Keratinocyte (primary cell): ENCODE measurements around the gene IRF7. TPM values are rescaled to one million over a fixed set of nuclear protein-coding genes. Genes with fewer than 3 reads are reported as not detected.

ENCODE experiments used
- DNase-seq: peaks from one replicate; pipeline ENCODE4 v3.0.0-alpha.2; 2011; ENCODE audit warnings: low read depth, missing footprints, low spot score
- FAIRE-seq: peaks from 2 replicates; lab custom pipeline; 2011; peaks lifted over from hg19 to GRCh38; lab: Jason Lieb, UNC
- H2AFZ ChIP-seq: 2 replicates; pipeline ENCODE4 v1.6.0; 2012; ENCODE audit warnings: low read length, control low read depth, inconsistent platforms; ENCODE audit not compliant: control insufficient read depth
- H3K27ac ChIP-seq: 2 replicates; pipeline ENCODE4 v1.5.1; 2011; ENCODE audit warnings: low read length; ENCODE audit not compliant: control insufficient read depth, insufficient read depth
- H3K27me3 ChIP-seq: 3 replicates; pipeline ENCODE4 v1.6.0; 2011; ENCODE audit warnings: low read length; ENCODE audit not compliant: control insufficient read depth, insufficient read depth; ENCODE audit errors: extremely low read depth
- H3K36me3 ChIP-seq, 2 experiments: 2 replicates in 1 of 2; 3 replicates in 1 of 2; pipeline ENCODE4 v1.5.1; 2011; ENCODE audit warnings: low read length in 2 of 2, mild to moderate bottlenecking in 1 of 2; ENCODE audit not compliant: control insufficient read depth in 2 of 2, insufficient read depth in 2 of 2; ENCODE audit errors: extremely low read depth in 1 of 2
- H3K4me1 ChIP-seq: 3 replicates; pipeline ENCODE4 v1.5.1; 2011; ENCODE audit warnings: low read length; ENCODE audit not compliant: control insufficient read depth, insufficient read depth; ENCODE audit errors: extremely low read depth
- H3K4me2 ChIP-seq: 3 replicates; pipeline ENCODE4 v1.6.0; 2011; ENCODE audit warnings: low read depth, low read length; ENCODE audit not compliant: control insufficient read depth, insufficient read depth; ENCODE audit errors: extremely low read depth
- H3K4me3 ChIP-seq, 3 experiments: fragments of 200-600 bp in 1 of 3; sonication (generic) in 1 of 3; 2 replicates in 2 of 3; 3 replicates in 1 of 3; pipeline ENCODE4 v1.5.1; 2011 to 2016; ENCODE audit warnings: low read length in 3 of 3, mild to moderate bottlenecking in 3 of 3, control low read depth in 2 of 3, inconsistent platforms in 1 of 3, low read depth in 1 of 3, mixed read lengths in 1 of 3, mixed run types in 1 of 3, moderate library complexity in 1 of 3; ENCODE audit not compliant: control insufficient read depth in 2 of 3, insufficient read depth in 2 of 3; ENCODE audit errors: extremely low read depth in 1 of 3
- H3K79me2 ChIP-seq: 2 replicates; pipeline ENCODE4 v1.6.0; 2012; ENCODE audit warnings: low read length; ENCODE audit not compliant: control insufficient read depth, insufficient read depth
- H3K9ac ChIP-seq: 3 replicates; pipeline ENCODE4 v1.6.0; 2011; ENCODE audit warnings: low read length; ENCODE audit not compliant: control insufficient read depth, insufficient read depth; ENCODE audit errors: extremely low read depth
- H3K9me1 ChIP-seq: 3 replicates; pipeline ENCODE4 v1.6.0; 2011; ENCODE audit warnings: low read length; ENCODE audit not compliant: control insufficient read depth, insufficient read depth; ENCODE audit errors: extremely low read depth
- H3K9me3 ChIP-seq: 2 replicates; pipeline ENCODE4 v1.5.1; 2012; ENCODE audit warnings: low read depth, low read length; ENCODE audit not compliant: control insufficient read depth
- H4K20me1 ChIP-seq: 3 replicates; pipeline ENCODE4 v1.6.0; 2011; ENCODE audit warnings: low read length; ENCODE audit not compliant: control insufficient read depth, insufficient read depth; ENCODE audit errors: extremely low read depth
- EZH2 ChIP-seq: IDR thresholded peaks from one replicate; pipeline ENCODE4 v1.6.1; 2012; ENCODE audit warnings: inconsistent platforms, mild to moderate bottlenecking, low read length, moderate library complexity
- dilution Hi-C: fragments of 300-500 bp; cut with MboI; formaldehyde crosslinking; loops from one replicate; pipeline ENCODE4 v1.7.0; 2020; ENCODE audit warnings: low sequenced_read_pairs; ENCODE audit not compliant: extremely low pct_ligation_motif_present
- polyA plus RNA-seq, 5 experiments: library from polyadenylated mRNA; depleted of rRNA in 3 of 5; stranded (reverse) in 3 of 5; stranded (forward) in 1 of 5; unstranded in 1 of 5; fragments of >200 nt; gene quantifications; 1 replicate in 1 of 5; 2 replicates in 3 of 5; 3 replicates in 1 of 5; pipeline versions ENCODE4 v1.2.1 to v1.2.3, GENCODE V29; 2011 to 2012; ENCODE audit warnings: missing spikeins in 2 of 5, low read depth in 1 of 5, low replicate concordance in 1 of 5
- TF ChIP-seq, protein P1 (sequence below), 3 experiments: IDR thresholded peaks in 1 of 3; conservative IDR thresholded peaks in 1 of 3; optimal IDR thresholded peaks in 1 of 3; 2 replicates in 2 of 3; 3 replicates in 1 of 3; pipeline versions ENCODE3 to v1.5.1; 2011; ENCODE audit warnings: low read length in 3 of 3, mild to moderate bottlenecking in 3 of 3, moderate library complexity in 2 of 3, control low read depth in 1 of 3, inconsistent platforms in 1 of 3; ENCODE audit not compliant: insufficient read depth in 2 of 3; ENCODE audit errors: extremely low read depth in 1 of 3

IRF7 gene
- polyA plus RNA-seq, 1 donor (not counting 4 experiments of a cell fraction or from before 2014, with no cell fraction given): 7.1 TPM

DNA sequence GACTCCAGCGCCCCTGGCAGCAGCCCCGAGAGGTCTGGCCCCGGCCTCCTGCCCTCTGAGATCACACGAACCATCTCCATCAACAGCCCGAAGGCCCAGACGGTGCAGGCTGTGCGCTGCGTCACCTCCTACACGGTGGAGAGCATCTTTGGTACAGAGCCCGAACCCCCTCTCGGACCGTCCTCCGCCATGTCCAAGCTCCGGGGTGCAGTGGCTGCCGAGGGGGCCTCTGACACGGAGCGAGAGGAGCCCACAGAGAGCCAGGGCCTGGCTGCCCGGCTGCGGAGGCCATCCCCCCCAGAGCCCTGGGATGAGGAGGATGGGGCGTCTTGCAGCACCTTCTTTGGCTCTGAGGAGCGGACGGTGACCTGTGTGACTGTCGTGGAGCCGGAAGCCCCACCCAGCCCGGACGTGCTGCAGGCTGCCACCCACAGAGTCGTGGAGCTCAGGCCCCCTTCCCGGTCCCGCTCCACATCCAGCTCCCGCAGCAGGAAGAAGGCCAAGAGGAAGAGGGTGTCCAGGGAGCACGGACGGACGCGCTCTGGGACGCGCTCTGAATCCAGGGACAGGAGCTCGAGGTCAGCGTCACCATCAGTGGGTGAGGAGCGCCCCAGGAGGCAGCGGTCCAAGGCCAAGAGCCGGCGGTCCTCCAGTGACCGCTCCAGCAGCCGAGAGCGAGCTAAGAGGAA, 7.6 kb downstream of the IRF7 start:
- Histone ChIP-seq H3K36me3 (peaks cover 59 to 73% of the 10 kb centered on the region in 2 experiments), H3K9ac (no peak overlapping the region), H2AFZ (no peak overlapping the region), H3K27me3 (no peaks in the 10 kb centered on the region), H3K9me1 (no peaks in the 10 kb centered on the region), H3K27ac (no peak overlapping the region), H3K9me3 (no peaks in the 10 kb centered on the region), H4K20me1 (peaks cover 13% of the 10 kb centered on the region), H3K4me3 (no peak overlapping the region), H3K79me2 (no peaks in the 10 kb centered on the region), H3K4me2 (no peak overlapping the region), H3K4me1 (peaks cover 21% of the 10 kb centered on the region)
- TF ChIP-seq EZH2: no peak
- TF ChIP-seq, protein P1, sequence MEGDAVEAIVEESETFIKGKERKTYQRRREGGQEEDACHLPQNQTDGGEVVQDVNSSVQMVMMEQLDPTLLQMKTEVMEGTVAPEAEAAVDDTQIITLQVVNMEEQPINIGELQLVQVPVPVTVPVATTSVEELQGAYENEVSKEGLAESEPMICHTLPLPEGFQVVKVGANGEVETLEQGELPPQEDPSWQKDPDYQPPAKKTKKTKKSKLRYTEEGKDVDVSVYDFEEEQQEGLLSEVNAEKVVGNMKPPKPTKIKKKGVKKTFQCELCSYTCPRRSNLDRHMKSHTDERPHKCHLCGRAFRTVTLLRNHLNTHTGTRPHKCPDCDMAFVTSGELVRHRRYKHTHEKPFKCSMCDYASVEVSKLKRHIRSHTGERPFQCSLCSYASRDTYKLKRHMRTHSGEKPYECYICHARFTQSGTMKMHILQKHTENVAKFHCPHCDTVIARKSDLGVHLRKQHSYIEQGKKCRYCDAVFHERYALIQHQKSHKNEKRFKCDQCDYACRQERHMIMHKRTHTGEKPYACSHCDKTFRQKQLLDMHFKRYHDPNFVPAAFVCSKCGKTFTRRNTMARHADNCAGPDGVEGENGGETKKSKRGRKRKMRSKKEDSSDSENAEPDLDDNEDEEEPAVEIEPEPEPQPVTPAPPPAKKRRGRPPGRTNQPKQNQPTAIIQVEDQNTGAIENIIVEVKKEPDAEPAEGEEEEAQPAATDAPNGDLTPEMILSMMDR (optimal IDR thresholded peaks at IDR 0.05 in 1 of 3, IDR thresholded peaks at IDR 0.05 in 1 of 3, conservative IDR thresholded peaks at IDR 0.05 in 1 of 3; ENCODE audit: extremely low read depth in 1 of 3, insufficient read depth in 2 of 3, low read length in 3 of 3): no peak
- no peak for FAIRE-seq
- dilution Hi-C loops: no loop called here
- DNase-seq: no peak

DNA sequence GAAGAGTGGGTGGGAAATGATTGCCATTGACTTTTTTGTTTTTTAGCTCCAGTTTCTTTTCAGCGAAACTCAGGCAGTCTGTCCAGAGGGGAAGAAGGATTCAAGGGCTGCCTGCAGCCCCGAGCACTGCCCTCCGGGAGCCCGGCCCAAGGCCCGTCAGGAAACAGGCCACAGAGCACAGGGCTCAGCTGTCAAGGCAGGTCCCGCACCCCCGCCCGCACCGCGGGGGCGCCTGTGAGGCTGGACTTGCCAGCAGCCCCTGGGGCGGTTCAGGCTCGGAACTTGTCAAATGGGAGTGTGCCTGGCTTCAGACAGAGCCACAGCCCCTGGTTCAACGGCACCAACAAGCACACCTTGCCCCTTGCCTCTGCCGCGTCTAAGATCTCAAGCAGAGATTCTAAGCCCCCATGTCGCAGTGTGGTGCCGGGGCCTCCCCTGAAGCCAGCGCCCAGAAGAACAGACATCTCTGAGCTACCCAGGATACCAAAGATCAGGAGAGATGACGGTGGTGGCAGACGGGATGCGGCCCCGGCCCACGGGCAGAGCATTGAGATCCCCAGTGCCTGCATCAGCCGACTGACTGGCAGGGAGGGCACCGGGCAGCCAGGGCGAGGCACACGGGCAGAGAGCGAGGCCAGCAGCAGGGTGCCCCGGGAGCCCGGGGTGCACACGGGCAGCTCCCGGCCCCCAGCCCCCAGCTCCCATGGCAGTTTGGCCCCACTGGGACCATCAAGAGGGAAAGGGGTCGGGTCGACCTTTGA, 8.6 kb downstream of the IRF7 start:
- no peak for DNase-seq
- no peaks in the 10 kb centered on the region for H3K79me2 ChIP-seq
- H4K20me1 ChIP-seq: peaks cover 4% of the 10 kb centered on the region
- no peak for TF ChIP-seq EZH2
- TF ChIP-seq, protein P1 (optimal IDR thresholded peaks at IDR 0.05 in 1 of 3, IDR thresholded peaks at IDR 0.05 in 1 of 3, conservative IDR thresholded peaks at IDR 0.05 in 1 of 3; ENCODE audit: extremely low read depth in 1 of 3, insufficient read depth in 2 of 3, low read length in 3 of 3): no peak
- peaks cover 13% of the 10 kb centered on the region for H3K4me1 ChIP-seq
- H3K9ac ChIP-seq: no peak overlapping the region
- no peak overlapping the region for H3K27ac ChIP-seq
- no peak overlapping the region for H2AFZ ChIP-seq
- no peak overlapping the region for H3K4me2 ChIP-seq
- no peak overlapping the region for H3K4me3 ChIP-seq
- peaks cover 55 to 72% of the 10 kb centered on the region in 2 experiments for H3K36me3 ChIP-seq
- no peaks in the 10 kb centered on the region for H3K27me3 ChIP-seq
- H3K9me1 ChIP-seq: no peaks in the 10 kb centered on the region
- H3K9me3 ChIP-seq: no peaks in the 10 kb centered on the region
- dilution Hi-C loops: no loop called here
- no peak for FAIRE-seq
